Measurements from ENCODE around the gene PNPLA2.
A peak's percentile ranks its signal among the peaks of the same experiment; 100 is the strongest.

Gene PNPLA2

DNA sequence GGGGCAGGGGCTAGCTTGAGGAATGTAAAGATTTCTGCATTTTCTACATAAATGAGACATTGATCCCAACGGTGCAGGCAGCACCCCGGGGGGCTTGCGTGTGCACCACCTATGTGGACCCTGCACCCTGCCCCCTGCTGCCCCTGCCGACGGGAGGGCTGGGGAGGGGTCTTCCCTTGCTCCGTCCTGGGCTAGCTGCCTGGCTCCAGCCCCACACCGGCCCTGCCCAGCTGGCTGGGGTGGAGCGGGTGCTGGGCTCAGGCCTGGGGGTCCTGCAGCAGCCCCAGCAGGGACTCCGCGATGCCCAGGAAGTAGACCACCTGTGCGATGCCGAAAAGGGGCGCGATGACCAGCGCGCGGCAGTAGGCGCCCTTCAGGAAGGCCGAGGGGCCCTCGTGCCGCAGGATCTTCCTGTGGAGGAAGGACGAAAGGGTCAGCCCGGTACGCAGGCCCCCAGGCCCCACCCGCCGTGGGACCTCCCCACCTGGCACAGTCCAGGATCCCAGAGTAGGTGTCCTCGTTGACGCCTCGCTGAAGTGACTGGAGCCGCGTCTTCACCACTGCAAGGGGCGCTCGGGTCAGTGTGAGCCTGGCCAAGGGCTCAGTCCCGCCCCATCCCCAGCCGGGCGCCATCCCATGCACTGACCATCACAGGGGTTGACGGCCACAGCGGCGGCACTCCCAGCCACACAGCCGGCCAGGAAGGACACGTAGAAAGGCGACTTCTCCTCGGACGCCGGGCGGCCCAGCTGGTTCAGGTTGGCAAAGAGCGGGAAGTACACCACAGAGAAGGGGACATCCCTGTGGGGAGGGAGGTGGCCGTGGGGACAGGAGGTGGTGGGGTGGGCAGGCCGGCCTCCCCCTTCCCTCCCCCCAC, 26.8 kb upstream of the PNPLA2 start:
- H3K4me3 ChIP-seq (ENCODE audit: control insufficient read depth, low read depth, low read length) = no peak overlapping the region
- TF ChIP-seq CTCF (IDR thresholded peaks at IDR 0.05; ENCODE audit: control insufficient read depth, insufficient read depth, low read depth, low read length, missing control alignments) = no peak
- no peak for DNase-seq (ENCODE audit: low read depth)

DNA sequence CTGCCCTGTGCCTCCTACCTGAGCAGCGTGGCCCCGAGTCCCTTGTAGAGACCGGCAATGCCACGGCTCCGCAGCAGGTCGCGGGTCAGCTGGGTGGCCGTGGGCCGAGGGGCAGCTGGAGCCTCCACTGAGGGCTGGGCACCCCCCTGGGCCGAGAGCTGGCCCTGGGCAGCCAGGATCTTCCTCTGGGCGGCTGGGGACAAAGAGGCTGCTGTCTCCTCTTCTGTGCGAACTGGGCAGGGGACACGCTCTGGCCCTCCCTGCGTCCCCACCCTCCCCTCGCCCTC, 26.2 kb upstream of the PNPLA2 start:
- no peak for TF ChIP-seq CTCF (IDR thresholded peaks at IDR 0.05; ENCODE audit: control insufficient read depth, insufficient read depth, low read depth, low read length, missing control alignments)
- DNase-seq (ENCODE audit: low read depth) = no peak
- H3K4me3 ChIP-seq (ENCODE audit: control insufficient read depth, low read depth, low read length) = no peak overlapping the region

DNA sequence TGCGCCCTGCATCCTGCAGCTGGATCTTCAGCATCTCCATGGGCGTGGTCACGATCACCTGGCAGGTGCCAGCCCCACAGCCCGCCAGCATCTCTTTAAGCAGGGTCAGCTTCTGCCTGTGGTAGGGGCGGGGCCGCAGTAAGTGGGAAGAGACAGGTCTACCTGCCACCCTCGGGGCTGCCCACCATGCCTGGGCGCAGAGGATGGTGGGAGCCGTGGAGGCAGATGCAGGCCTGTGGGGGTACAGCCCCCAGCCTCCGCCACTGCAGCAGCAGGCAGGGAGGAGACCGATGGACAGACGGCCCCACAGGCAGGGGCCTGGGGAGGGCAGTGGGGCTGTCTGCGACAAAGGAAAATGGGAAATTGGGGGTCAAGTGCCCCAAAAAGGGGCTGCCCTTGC, 25.8 kb upstream of the PNPLA2 start:
- DNase-seq (ENCODE audit: low read depth) = no peak
- no peak overlapping the region for H3K4me3 ChIP-seq (ENCODE audit: control insufficient read depth, low read depth, low read length)
- no peak for TF ChIP-seq CTCF (IDR thresholded peaks at IDR 0.05; ENCODE audit: control insufficient read depth, insufficient read depth, low read depth, low read length, missing control alignments)

DNA sequence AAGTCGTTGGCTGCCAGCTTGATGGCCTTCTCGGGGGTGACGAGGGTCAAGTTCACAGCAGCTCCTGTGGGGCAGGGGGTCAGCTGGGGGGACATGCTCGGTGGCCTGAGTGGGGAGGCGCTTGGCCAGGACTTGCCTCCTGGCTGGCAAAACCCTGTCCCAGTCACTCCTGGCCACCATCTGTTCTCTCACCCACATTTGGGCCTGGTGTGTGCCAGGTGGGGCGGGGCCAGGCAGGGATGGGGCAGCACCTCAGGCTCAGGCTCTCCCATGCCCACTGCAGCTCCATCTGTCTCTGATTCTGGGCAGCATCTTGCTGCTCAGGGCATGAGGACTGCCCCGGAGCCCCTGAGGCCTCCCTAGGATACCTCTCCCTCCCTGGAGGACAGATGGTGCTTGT, 25.2 kb upstream of the PNPLA2 start:
- no peak overlapping the region for H3K4me3 ChIP-seq (ENCODE audit: control insufficient read depth, low read depth, low read length)
- DNase-seq (ENCODE audit: low read depth) = no peak
- TF ChIP-seq CTCF (IDR thresholded peaks at IDR 0.05; ENCODE audit: control insufficient read depth, insufficient read depth, low read depth, low read length, missing control alignments) = no peak

DNA sequence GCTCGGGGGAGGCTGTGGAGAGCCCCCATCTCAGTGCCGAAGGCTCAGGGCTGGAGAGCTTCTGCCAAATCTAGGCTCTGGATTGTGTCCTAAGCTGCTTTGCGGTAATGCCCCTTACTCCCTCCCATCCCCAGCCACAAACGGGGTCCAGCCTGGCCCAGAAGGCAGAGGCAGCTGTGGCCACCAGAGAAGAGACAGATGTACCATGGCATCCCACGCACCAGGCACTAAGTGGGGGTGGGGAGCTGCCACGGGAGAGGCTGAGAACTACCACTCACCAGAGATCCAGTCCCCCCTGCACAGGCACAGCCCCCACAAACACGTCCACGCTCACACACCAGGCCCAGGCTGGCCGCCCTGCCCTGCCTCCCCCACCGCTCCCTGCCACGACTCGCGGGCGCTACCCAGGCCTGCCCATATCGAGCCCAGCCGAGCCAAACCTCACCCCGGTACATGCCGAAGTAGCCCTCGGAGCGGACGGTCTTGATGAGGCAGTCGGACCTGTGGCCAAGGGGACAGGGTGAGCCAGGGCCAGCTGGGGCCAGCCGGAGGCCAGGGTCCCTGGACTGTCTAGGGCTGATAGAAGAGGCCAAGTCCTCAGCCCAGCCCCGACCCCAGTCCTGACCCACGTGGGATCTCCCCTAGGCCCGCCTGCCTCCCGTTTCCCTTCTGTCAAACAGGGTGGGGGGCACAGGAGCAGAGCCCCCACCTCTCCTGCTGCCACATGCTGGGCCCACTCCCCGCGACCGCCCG, 24.5 kb upstream of the PNPLA2 start:
- H3K4me3 ChIP-seq (ENCODE audit: control insufficient read depth, low read depth, low read length) = no peak overlapping the region
- no peak for TF ChIP-seq CTCF (IDR thresholded peaks at IDR 0.05; ENCODE audit: control insufficient read depth, insufficient read depth, low read depth, low read length, missing control alignments)
- no peak for DNase-seq (ENCODE audit: low read depth)

GRCh38 chr11:794766-795633, 23.7 kb upstream of the PNPLA2 start:
- H3K4me3 ChIP-seq (ENCODE audit: control insufficient read depth, low read depth, low read length) = peak overlapping the region; percentile 77
- no peak for TF ChIP-seq CTCF (IDR thresholded peaks at IDR 0.05; ENCODE audit: control insufficient read depth, insufficient read depth, low read depth, low read length, missing control alignments)
- no peak for DNase-seq (ENCODE audit: low read depth)

All from AG09309 (cell line).